Mesothelial cell of epicardium (in vitro differentiated cells): ENCODE data around the gene YAF2. TPM values are rescaled to one million over a fixed set of nuclear protein-coding genes. Genes with fewer than 3 reads are reported as not detected.

Source experiments
- DNase-seq, 2 experiments: peaks; one replicate each; pipeline ENCODE4 v3.0.0; 2021; ENCODE audit warnings: low spot score in 2 of 2; ENCODE audit not compliant: unreplicated experiment in 2 of 2
- H3K27ac Mint-ChIP-seq: 2 replicates; pipeline ENCODE4 v1.8.0; 2021; ENCODE audit warnings: mixed read lengths
- H3K27me3 Mint-ChIP-seq: 2 replicates; pipeline ENCODE4 v1.8.0; 2021; ENCODE audit warnings: low read depth, mixed read lengths
- H3K36me3 Mint-ChIP-seq: 2 replicates; pipeline ENCODE4 v1.8.0; 2021; ENCODE audit warnings: mixed read lengths
- H3K4me1 Mint-ChIP-seq: 2 replicates; pipeline ENCODE4 v1.8.0; 2021; ENCODE audit warnings: mixed read lengths
- H3K4me3 Mint-ChIP-seq: 2 replicates; pipeline ENCODE4 v1.8.0; 2021; ENCODE audit warnings: mild to moderate bottlenecking, moderate library complexity, mixed read lengths
- H3K9me3 Mint-ChIP-seq: 2 replicates; pipeline ENCODE4 v1.8.0; 2021; ENCODE audit warnings: mixed read lengths
- total RNA-seq: library from RNA; stranded (reverse); gene quantifications from 3 replicates; pipeline ENCODE4 v1.2.1, GENCODE V29; 2021
- TF ChIP-seq, protein P1 (sequence below): fragments of 200-600 bp; sonication (generic); IDR thresholded peaks from one replicate; pipeline ENCODE4 v1.5.0; 2021; ENCODE audit warnings: antibody characterized with exemption; ENCODE audit not compliant: unreplicated experiment

YAF2 gene, protein sequence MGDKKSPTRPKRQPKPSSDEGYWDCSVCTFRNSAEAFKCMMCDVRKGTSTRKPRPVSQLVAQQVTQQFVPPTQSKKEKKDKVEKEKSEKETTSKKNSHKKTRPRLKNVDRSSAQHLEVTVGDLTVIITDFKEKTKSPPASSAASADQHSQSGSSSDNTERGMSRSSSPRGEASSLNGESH
- total RNA-seq, result 52.2 to 59.4 TPM (median 56.4 TPM) in 3 replicates

DNA sequence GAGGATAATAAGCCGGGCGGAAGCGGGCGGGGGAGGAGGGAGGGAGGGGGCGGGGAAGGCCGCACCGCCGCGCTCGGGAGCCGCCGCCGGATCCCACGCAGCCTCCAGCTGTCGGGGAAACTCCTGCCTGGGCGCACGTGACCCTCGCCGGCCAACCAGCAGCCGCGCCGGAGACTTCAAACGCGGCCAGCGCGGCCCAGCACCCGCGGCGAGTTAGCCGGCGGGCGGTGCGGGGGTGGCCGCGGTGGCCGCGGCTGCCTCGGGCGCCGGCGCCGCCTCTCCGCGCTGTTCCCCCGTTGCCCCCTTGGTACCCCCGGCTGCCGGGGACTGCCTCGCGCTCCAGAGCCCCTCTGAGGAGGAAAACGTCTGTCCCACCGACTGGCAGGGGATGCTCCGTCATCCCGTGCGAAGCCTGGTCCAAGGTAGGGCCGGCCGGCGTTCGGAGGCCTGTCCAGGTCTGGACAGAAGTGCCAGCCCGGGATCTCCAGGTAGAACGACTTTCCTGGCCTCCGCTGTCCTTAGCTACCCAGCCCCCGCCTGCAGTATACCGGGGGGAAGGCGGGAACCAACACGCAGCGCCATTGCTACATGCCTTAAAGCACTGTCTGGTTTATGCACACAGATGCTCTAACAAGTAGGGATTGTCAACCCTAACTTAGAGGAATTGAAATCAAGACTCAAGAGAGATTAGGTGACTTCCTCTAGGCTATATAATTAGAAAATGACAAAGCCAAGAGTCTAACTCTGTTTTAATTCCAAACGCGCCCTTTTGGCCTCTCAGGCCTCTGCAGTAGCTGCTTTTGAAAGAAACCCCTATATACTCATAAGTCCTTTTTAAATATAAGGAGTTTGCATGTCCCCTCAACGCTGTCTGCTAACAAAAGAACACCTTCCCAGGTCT is at the start of gene YAF2:
TSS of gene YAF2 (minus strand) at position 9 of the 901 bp plus-strand sequence. CDS start 68 bp downstream, outside the sequence.
- peak; percentile 88 to 91 for DNase-seq
- TF ChIP-seq, protein P1, sequence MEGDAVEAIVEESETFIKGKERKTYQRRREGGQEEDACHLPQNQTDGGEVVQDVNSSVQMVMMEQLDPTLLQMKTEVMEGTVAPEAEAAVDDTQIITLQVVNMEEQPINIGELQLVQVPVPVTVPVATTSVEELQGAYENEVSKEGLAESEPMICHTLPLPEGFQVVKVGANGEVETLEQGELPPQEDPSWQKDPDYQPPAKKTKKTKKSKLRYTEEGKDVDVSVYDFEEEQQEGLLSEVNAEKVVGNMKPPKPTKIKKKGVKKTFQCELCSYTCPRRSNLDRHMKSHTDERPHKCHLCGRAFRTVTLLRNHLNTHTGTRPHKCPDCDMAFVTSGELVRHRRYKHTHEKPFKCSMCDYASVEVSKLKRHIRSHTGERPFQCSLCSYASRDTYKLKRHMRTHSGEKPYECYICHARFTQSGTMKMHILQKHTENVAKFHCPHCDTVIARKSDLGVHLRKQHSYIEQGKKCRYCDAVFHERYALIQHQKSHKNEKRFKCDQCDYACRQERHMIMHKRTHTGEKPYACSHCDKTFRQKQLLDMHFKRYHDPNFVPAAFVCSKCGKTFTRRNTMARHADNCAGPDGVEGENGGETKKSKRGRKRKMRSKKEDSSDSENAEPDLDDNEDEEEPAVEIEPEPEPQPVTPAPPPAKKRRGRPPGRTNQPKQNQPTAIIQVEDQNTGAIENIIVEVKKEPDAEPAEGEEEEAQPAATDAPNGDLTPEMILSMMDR, result no peak
- H3K9me3 Mint-ChIP-seq, result no peaks in the 10 kb centered on the region
- H3K36me3 Mint-ChIP-seq, result peaks cover 6% of the 10 kb centered on the region
- peak within 1 kb of the TSS; percentile 91 for H3K4me3 Mint-ChIP-seq
- peaks cover 26% of the 10 kb centered on the region for H3K4me1 Mint-ChIP-seq
- H3K27me3 Mint-ChIP-seq, result no peaks in the 10 kb centered on the region
- H3K27ac Mint-ChIP-seq, result peak within 1 kb of the TSS; percentile 95

GRCh38 chr12:42286741-42287140 is 48.7 kb upstream of the YAF2 start:
- TF ChIP-seq, protein P1, result no peak
- no peak overlapping the region for H3K4me3 Mint-ChIP-seq
- no peaks in the 10 kb centered on the region for H3K36me3 Mint-ChIP-seq
- peaks cover 24% of the 10 kb centered on the region for H3K4me1 Mint-ChIP-seq
- no peaks in the 10 kb centered on the region for H3K9me3 Mint-ChIP-seq
- H3K27ac Mint-ChIP-seq, result no peak overlapping the region
- DNase-seq, result no peak
- H3K27me3 Mint-ChIP-seq, result no peaks in the 10 kb centered on the region

DNA sequence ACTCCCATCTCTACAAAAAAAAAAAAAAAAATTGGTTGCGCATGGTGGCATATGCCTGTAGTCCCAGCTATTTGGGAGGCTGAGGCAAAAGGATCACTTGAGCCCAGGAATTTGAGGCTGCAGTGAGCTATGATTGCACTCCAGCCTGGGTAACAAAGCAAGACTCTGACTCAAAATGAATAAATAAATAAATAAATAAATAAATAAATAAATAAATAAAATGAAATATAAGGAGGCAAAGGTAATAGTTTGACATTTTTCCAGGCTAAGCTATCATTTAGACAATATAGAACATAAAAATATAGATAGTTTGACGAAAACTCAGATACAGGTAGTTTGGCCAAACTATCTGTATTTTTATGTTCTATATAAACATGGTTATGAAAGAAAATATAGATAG is 47.4 kb upstream of the YAF2 start:
- no peak overlapping the region for H3K27ac Mint-ChIP-seq
- H3K36me3 Mint-ChIP-seq, result no peaks in the 10 kb centered on the region
- peaks cover 21% of the 10 kb centered on the region for H3K4me1 Mint-ChIP-seq
- no peak overlapping the region for H3K4me3 Mint-ChIP-seq
- no peaks in the 10 kb centered on the region for H3K27me3 Mint-ChIP-seq
- no peak for DNase-seq
- TF ChIP-seq, protein P1, result no peak
- H3K9me3 Mint-ChIP-seq, result no peaks in the 10 kb centered on the region

DNA sequence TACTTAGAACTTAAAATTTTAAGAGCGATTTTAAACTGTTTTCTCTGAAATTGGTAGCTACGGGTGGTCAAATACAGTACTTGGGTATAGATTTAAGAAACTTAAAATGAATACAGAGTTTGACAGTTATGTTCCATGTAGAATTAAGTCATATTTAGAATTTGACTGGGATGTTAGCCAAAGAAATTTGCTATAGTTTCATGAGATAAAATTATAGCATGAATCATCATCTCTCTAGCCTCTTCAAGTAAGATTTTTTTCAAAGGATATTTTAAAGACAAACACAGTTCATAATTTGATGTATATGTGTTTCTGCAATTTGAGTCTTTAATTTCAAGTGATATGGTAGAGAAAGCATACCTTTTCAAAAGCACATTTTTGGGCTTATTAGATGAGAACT is 46.8 kb upstream of the YAF2 start:
- no peak overlapping the region for H3K27ac Mint-ChIP-seq
- DNase-seq, result no peak
- no peak overlapping the region for H3K4me3 Mint-ChIP-seq
- peaks cover 21% of the 10 kb centered on the region for H3K4me1 Mint-ChIP-seq
- no peaks in the 10 kb centered on the region for H3K9me3 Mint-ChIP-seq
- no peaks in the 10 kb centered on the region for H3K27me3 Mint-ChIP-seq
- H3K36me3 Mint-ChIP-seq, result no peaks in the 10 kb centered on the region
- TF ChIP-seq, protein P1, result no peak

GRCh38 chr12:42284157-42284556 is 46.1 kb upstream of the YAF2 start:
- TF ChIP-seq, protein P1, result no peak

More at GRCh38 chr12:42284157-42284556, 46.1 kb upstream of the YAF2 start:
- Mint-ChIP-seq H3K36me3 (no peaks in the 10 kb centered on the region), H3K4me1 (peaks cover 21% of the 10 kb centered on the region), H3K4me3 (no peak overlapping the region), H3K27me3 (no peaks in the 10 kb centered on the region), H3K27ac (peak overlapping the region; percentile 43), H3K9me3 (no peaks in the 10 kb centered on the region)
- no peak for DNase-seq
